PC-9 (cell line): ENCODE measurements around the gene GPC5. TPM values are rescaled to one million over a fixed set of nuclear protein-coding genes. Genes with fewer than 3 reads are reported as not detected.

Source experiments
- BruUV-seq: library from RNA; stranded (reverse); fragments of 400-500 nt; replicated peaks from 2 replicates; lab custom pipeline; 2021; lab: Mats Ljungman, UMichigan
- CTCF ChIA-PET: fragments of 300-600 bp; sonication (Branson Sonifier 250); formaldehyde crosslinking; loops from one replicate; lab custom pipeline; 2022; ENCODE audit warnings: antibody characterized with exemption; lab: Charles Lee
- POLR2A ChIA-PET: fragments of 300-600 bp; sonication (Branson Sonifier 250); formaldehyde crosslinking; loops from one replicate; lab custom pipeline; 2022; ENCODE audit warnings: antibody characterized with exemption; ENCODE audit not compliant: unreplicated experiment; lab: Charles Lee
- DNase-seq, 2 experiments: peaks; one replicate each; pipeline versions ENCODE4 v3.0.0 to v3.0.0-alpha.2; 2015 to 2022; ENCODE audit warnings: mixed read lengths in 1 of 2
- H2AFZ ChIP-seq: fragments of 200-600 bp; sonication (generic); 2 replicates; pipeline ENCODE4 v1.8.1; 2017; ENCODE audit warnings: antibody characterized with exemption
- H3F3A ChIP-seq: fragments of 200-600 bp; sonication (generic); 2 replicates; pipeline ENCODE4 v1.8.1; 2017; ENCODE audit warnings: antibody characterized with exemption, mild to moderate bottlenecking, low read depth; ENCODE audit not compliant: insufficient read depth
- H3K27ac ChIP-seq: fragments of 200-600 bp; sonication (generic); 2 replicates; pipeline ENCODE4 v1.6.1; 2016; ENCODE audit warnings: mixed run types
- H3K27me3 ChIP-seq: fragments of 200-600 bp; sonication (generic); 2 replicates; pipeline ENCODE4 v1.6.1; 2016; ENCODE audit warnings: low read depth, mixed run types; ENCODE audit not compliant: insufficient read depth
- H3K36me3 ChIP-seq: fragments of 200-600 bp; sonication (generic); 2 replicates; pipeline ENCODE4 v1.6.1; 2016; ENCODE audit warnings: low read depth, mixed run types
- H3K4me1 ChIP-seq: fragments of 200-600 bp; sonication (generic); replicated peaks from 2 replicates; pipeline ENCODE4 v1.6.1; 2016; ENCODE audit warnings: mixed run types; ENCODE audit not compliant: insufficient read depth
- H3K4me2 ChIP-seq: fragments of 200-600 bp; sonication (generic); 2 replicates; pipeline ENCODE4 v1.6.1; 2017; ENCODE audit warnings: mixed run types
- H3K4me3 ChIP-seq: fragments of 200-600 bp; sonication (generic); 2 replicates; pipeline ENCODE4 v1.6.1; 2016; ENCODE audit warnings: mixed run types
- H3K79me2 ChIP-seq: fragments of 200-600 bp; sonication (generic); 2 replicates; pipeline ENCODE4 v1.6.1; 2017; ENCODE audit warnings: low read depth, mixed run types
- H3K9me2 ChIP-seq: fragments of 200-600 bp; sonication (generic); 2 replicates; pipeline ENCODE4 v1.8.1; 2017; ENCODE audit warnings: mild to moderate bottlenecking; ENCODE audit not compliant: insufficient read depth
- H3K9me3 ChIP-seq: fragments of 200-600 bp; sonication (generic); 2 replicates; pipeline ENCODE4 v1.8.1; 2016; ENCODE audit warnings: low read depth; ENCODE audit not compliant: insufficient read depth
- H4K20me1 ChIP-seq: fragments of 200-600 bp; sonication (generic); 2 replicates; pipeline ENCODE4 v1.8.1; 2017; ENCODE audit not compliant: insufficient read depth
- EZH2 ChIP-seq: fragments of 200-600 bp; sonication (generic); IDR thresholded peaks from 2 replicates; pipeline ENCODE4 v1.8.0; 2017; ENCODE audit warnings: antibody characterized with exemption, low read depth
- intact Hi-C: fragments of 100-400 bp; cut with micrococcal nuclease; formaldehyde crosslinking; loops from one replicate; pipeline ENCODE4 v1.10.0; 2022; ENCODE audit not compliant: unreplicated experiment
- total RNA-seq: library from RNA; stranded (reverse); gene quantifications from 2 replicates; pipeline ENCODE4 v1.2.3, GENCODE V29; 2021
- TF ChIP-seq, protein P1 (sequence below): fragments of 200-600 bp; sonication (generic); conservative IDR thresholded peaks from 2 replicates; pipeline ENCODE4 v1.6.1; 2017; ENCODE audit warnings: mixed run types, antibody characterized with exemption, mild to moderate bottlenecking, moderate library complexity

The GPC5 gene
- total RNA-seq, 1 experiment from 2014 or later = not detected

DNA sequence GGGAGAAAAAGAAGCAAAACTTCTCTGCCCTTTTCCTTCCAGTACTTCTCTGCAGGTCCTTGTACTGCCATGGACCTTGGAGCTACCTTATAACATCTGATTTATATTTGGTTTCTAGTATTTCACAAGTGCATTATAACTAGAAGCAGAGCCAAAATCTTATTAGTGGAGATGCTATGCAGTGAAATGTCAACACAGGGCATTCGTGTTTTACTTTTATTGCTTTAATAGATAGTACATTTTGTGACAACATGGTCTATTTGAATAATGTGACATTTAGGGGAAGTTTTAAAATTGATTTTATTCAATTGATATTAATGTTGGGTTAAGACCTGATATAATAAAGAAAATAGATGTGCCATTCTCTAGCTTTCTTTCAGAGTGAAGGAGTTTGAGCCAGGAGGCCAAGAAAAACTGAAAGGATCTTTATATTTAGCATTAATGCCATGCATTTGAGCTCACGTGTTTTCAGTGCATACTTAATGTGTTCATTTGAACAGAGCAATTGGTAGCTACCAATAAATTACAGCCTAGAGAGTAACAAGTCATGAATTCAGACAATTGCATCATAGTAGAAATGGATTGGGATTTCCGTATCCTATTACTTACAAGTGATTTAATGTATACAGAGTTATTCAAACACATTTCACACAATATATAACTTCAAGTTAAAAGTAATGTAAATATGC lies 863.8 kb downstream of the GPC5 start:
- ChIA-PET CTCF (no interaction called here), POLR2A (no interaction called here)
- Histone ChIP-seq H3K9me3 (no peaks in the 10 kb centered on the region), H3K36me3 (no peaks in the 10 kb centered on the region), H2AFZ (no peak overlapping the region), H3K79me2 (no peaks in the 10 kb centered on the region), H3K4me3 (no peak overlapping the region), H3K27ac (no peak overlapping the region), H4K20me1 (no peaks in the 10 kb centered on the region), H3F3A (no peaks in the 10 kb centered on the region), H3K4me1 (no peaks in the 10 kb centered on the region), H3K27me3 (no peaks in the 10 kb centered on the region), H3K4me2 (no peak overlapping the region), H3K9me2 (no peaks in the 10 kb centered on the region)
- no TSS peak for BruUV-seq
- TF ChIP-seq EZH2 = no peak
- TF ChIP-seq, protein P1, sequence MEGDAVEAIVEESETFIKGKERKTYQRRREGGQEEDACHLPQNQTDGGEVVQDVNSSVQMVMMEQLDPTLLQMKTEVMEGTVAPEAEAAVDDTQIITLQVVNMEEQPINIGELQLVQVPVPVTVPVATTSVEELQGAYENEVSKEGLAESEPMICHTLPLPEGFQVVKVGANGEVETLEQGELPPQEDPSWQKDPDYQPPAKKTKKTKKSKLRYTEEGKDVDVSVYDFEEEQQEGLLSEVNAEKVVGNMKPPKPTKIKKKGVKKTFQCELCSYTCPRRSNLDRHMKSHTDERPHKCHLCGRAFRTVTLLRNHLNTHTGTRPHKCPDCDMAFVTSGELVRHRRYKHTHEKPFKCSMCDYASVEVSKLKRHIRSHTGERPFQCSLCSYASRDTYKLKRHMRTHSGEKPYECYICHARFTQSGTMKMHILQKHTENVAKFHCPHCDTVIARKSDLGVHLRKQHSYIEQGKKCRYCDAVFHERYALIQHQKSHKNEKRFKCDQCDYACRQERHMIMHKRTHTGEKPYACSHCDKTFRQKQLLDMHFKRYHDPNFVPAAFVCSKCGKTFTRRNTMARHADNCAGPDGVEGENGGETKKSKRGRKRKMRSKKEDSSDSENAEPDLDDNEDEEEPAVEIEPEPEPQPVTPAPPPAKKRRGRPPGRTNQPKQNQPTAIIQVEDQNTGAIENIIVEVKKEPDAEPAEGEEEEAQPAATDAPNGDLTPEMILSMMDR = no peak
- intact Hi-C loops = no loop called here
- no peak for DNase-seq

DNA sequence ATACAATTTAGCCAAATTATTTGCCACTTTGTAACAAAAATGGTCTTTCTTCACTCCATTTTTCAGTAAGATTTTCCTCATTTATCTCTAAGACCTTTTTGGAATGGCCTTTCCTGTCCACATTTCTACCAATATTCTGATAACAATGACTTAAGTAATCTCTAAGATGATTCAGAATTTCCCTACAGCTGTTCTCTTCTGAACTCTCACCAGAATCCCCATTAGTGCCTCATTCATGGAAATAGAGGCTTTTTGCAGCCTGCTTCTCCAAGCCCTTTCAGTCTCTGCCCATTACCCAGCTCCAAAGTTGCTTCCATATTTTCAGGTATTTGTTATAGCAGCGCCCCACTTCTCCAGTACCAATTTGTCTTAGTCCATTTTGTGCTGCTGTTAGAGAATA lies 867.0 kb downstream of the GPC5 start:
- H3K36me3 ChIP-seq = no peaks in the 10 kb centered on the region
- no peaks in the 10 kb centered on the region for H3K4me1 ChIP-seq
- ChIA-PET CTCF (no interaction called here), POLR2A (no interaction called here)
- H3F3A ChIP-seq = no peaks in the 10 kb centered on the region
- intact Hi-C loops = no loop called here
- no peaks in the 10 kb centered on the region for H3K27me3 ChIP-seq
- H3K4me2 ChIP-seq = no peak overlapping the region
- no peaks in the 10 kb centered on the region for H4K20me1 ChIP-seq
- no peak overlapping the region for H3K27ac ChIP-seq
- no peaks in the 10 kb centered on the region for H3K9me2 ChIP-seq
- no peak overlapping the region for H3K4me3 ChIP-seq
- no peaks in the 10 kb centered on the region for H3K9me3 ChIP-seq
- TF ChIP-seq EZH2 = no peak
- TF ChIP-seq, protein P1 = no peak
- H2AFZ ChIP-seq = no peak overlapping the region
- DNase-seq = no peak
- no TSS peak for BruUV-seq
- H3K79me2 ChIP-seq = no peaks in the 10 kb centered on the region

DNA sequence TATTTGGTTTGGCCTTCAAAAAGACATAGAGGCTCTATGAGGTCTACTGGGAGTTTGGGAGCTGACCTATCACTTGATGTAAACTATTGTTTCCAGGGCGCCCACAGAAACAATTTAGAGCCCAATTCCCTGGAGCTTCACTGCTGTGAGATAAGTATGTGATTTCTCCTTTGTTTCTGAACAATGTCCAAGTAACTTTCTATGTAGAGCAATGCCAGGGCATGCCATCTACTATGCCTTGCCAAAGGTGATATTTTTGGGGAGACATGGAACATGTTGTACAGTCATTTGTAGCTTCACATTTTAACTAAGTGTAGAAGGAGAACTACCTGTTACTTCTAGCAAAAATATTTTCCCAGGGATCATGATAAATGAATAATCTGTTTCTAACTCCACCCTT lies 872.6 kb downstream of the GPC5 start:
- Histone ChIP-seq H3K36me3 (no peaks in the 10 kb centered on the region), H4K20me1 (no peaks in the 10 kb centered on the region), H3K27me3 (no peaks in the 10 kb centered on the region), H3F3A (no peaks in the 10 kb centered on the region), H3K27ac (no peak overlapping the region), H3K9me3 (no peaks in the 10 kb centered on the region), H2AFZ (no peak overlapping the region), H3K9me2 (no peaks in the 10 kb centered on the region), H3K79me2 (no peaks in the 10 kb centered on the region), H3K4me1 (no peaks in the 10 kb centered on the region), H3K4me2 (no peak overlapping the region), H3K4me3 (no peak overlapping the region)
- TF ChIP-seq, protein P1 = no peak
- TF ChIP-seq EZH2 = no peak
- BruUV-seq = no TSS peak
- DNase-seq = no peak
- intact Hi-C loops = no loop called here
- ChIA-PET POLR2A (no interaction called here), CTCF (no interaction called here)
